Stimulated activated CD4-positive, alpha-beta T cell treated with anti-CD3 and anti-CD28 coated beads, Interleukin-4, amount 100 ng/mL, for 4 hours (primary cell): ENCODE data around the gene EVPL.
"Not testable (repeated sequence)": the region's sequence is repeated elsewhere in the genome, so short reads cannot be mapped to it uniquely, and the experiment has no call there.

Source experiments
- DNase-seq, 2 experiments: peaks; one replicate each; pipeline ENCODE4 v3.0.0-alpha.2; 2020

Gene EVPL

DNA sequence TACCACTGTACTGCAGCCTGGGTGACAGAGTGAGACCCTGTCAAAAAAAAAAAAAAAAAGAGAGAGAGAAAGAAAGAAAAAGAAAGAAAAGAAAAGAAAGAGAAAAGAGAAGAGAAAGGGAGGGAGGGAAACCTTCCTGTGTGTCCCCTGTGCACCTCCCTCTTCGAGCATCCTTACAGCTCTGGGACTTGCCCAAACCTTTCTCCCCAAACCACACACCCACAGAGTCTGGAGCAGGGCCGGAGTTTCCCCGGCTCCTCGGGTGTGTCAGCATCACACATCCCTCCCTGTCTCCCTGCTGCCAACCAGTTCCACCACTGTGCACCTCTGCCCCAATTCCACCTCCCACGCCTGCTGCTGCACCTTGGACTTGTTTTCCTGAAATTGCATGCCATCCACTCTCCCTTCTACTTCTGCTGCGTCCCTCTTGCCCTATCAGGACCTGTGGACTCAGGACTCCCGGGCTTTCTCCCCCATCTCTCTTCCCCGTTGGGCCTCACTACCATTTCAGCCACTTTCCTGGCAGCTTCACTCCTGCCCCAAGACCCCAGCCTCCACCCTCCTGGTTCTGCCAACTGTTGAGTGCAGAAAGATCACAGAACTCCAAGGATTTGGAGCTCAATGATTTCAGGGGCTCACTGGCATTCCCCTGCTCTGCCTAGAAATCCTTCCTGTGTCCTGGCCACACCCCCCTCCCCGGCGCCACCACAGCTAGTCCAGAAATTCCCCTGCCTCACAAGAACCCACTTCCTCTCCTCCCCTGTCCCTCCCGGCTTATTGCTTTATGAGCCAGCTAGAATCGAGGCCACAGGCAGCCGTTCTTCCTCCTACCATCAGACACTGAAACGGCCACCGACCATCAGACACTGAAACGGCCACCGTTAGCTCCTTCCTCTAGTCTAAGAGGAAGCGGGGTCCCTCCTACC, 30.2 kb downstream of the EVPL start:
- peak; percentile 11 to 33 for DNase-seq

DNA sequence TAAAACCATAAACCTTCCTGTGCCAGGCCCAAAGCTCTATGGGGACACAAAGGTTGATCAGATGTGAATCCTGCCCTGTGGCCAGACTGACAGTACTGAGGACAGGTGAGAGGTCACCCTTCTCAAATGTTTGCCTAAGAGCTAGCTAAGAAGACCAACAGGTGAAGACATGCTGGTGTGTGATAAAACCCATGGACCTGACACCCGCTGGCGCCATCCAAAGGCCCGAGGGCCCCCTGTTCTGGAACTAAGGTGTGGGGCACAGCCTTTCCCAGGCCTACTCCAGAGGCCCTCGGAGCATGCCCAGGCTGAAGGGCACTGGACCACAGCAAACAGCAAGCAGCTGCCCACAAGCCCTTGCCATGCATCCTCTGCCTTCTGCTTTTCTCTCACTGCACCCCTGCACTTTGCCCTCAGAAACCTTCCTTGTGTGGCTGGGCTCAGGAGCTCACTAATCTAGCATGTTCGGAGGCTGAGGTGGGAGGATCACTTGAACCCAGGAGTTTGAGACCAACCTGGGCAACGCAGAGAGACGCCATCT, 31.7 kb downstream of the EVPL start:
- DNase-seq: no peak

DNA sequence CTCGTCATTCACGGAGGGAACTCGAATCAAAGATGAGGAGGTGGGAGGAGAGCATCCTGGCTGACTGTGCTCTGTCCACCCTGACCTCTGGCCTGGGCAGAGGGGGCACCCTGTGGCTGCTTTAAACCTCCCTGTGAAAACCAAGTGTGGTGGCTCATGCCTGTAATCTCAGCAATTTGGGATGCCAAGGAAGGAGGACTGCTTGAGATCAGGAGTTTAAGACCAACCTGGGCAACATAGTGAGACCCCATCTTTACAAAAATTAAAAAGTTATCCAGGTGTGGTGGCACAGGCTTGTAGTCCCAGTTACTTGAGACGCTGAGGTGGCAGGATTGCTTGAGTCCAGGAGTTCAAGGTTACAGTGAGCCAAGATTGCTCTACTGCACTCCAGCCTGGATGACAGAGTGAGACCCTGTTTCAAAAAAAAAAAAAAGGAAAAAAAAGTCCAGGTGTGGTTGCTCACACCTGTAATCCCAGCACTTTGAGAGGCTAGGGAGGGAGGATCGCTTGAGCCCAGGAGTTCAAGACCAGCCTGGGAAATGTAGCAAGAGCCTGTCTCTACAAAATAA, 32.2 kb downstream of the EVPL start:
- DNase-seq: no peak

DNA sequence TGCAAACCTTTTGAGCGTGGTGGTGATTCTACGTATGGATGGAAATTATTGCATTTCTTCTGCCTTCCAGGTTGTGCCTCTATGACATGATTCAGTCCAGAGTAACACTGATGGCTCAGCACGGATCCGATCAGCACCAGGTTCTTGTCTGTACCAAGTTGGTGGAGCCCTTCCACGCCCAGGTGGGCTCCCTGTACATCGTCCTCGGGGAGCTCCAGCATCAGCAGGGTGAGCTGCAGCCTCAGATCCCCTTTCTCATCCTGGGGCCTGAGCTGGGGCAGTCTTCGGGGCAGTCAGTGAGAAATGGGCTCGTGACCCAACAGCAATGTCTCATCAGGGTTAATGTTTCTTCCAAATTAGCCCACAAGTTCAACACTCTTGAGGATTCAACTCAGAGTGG, 35.7 kb downstream of the EVPL start:
- DNase-seq: no peak

DNA sequence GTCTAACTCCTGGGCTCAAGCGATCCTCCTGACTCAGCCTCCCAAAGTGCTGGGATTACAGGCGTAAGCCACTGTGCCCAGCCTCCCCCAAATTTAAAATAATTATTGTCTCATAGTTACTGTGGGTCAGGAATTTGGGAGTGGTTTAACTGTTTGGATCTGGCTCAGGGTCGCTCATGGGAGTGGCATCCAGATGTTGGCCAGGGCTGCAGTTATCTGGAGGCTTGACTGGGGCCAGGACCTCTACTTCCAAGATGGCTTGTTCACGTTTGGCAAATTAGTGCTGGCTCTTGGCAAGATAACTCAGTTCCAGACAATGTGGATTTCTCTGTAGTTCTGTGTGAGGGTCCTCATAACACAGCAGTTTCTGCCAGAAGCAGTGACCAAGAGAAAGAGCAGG, 40.1 kb downstream of the EVPL start:
- no peak for DNase-seq

DNA sequence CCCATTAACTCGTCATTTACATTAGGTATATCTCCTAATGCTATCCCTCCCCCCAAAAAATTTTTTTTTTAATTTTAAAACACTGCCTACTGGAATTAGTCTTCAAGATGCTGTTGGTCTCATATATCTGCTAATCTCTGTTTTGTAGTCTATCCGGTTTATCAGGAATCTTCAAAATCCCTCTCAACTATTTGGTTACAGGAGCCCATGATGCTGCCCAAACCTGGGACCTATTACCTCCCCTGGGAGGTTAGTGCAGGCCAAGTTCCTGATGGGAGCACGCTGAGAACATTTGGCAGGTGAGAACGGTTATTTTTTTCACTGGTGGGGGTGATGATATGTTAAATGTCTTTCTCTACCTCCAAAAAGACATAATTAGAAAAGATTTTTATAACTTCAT, 41.1 kb downstream of the EVPL start:
- DNase-seq: no peak

DNA sequence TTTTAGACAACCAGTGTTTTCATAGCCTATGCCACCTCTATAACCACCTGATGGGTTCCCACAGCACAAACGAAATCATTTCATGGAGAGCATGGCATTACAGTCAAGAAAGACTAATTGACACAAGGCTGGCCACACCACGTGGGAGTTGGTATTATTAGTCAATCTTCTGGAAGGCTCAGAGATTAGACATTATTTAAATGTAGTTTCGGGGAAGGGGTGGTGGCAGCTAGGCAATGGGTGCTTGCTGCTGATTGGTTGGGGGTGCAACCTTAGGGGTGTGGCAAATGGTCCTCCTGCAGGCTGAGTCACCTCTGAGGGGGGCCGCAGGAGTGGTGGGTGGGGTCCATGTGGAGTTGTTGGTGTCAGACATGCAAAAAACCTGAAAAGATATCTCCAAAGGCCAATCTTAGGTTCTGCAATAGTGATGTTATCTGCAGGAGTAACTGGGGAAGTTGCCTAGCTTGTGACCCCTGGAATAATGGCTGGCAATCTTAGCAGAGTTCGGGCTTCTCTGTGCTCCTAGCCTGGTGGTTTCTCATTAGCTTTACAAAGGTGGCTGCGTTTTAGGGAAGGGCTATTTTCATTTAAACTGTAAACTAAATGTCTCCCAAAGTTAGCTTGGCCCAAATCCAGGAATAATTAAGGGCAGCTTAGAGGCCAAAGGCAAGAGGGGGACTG, 43.5 kb downstream of the EVPL start:
- DNase-seq: no peak

DNA sequence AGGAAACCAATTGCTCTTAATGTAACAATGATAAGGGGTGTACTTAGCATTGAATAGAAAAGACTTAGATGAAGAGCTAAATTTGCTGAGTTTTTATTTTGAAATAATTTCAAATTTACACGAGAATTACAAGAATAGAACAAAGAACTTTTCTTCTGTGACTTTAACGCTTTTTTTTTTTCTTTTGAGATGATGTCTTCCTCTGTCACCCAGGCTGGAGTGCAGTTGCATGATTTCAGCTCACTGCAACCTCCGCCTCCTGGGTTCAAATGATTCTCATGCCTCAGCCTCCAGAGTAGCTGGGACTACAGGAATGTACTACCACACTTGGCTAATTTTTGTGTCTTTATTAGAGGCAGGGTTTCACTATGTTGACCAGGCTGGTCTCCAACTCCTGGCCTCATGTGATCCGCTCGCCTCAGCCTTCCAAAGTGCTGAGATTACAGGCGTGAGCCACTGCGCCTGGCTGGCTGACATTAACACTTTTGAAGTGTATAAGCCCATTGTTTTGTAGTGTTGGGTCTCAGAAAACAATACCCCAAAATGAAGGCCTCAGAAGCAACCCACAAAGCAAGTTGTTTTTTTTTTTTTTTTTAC, 46.0 kb downstream of the EVPL start:
- DNase-seq: no peak

DNA sequence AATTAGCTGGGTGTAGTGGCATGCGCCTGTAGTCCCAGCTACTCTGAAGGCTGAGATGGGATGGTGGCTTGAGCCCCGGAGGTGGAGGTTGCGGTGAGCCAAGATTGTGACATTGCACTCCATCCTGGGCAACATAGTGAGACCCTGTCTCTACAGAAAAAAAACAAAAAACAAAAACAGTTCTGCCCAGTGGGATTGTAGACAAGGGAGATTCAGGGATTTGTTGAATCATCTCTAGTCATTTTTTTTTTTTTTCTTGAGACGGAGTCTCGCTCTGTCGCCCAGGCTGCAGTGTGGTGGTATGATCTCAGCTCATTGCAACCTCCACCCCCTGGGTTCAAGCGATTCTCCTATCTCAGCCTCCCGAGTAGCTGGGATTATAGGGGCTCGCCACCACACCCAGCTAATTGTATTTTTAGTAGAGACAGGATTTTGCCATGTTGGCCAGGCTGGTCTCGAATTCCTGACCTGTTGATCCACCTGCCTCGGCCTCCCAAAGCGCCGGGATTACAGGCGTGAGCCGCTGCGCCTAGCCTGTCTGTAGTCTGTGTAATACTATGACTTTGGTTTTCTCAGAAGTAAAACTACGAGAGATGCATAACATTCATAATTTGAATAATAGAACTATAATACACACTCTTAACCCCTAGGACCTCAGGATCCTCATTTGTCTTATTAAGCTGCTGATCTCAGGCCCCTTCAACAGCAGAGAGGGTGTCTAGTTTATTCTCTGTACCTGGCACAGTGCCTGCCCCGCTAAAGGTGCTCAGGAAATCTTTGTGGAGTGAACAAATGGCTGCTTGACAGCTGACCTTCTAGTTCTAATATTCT, 46.7 kb downstream of the EVPL start:
- no peak for DNase-seq

DNA sequence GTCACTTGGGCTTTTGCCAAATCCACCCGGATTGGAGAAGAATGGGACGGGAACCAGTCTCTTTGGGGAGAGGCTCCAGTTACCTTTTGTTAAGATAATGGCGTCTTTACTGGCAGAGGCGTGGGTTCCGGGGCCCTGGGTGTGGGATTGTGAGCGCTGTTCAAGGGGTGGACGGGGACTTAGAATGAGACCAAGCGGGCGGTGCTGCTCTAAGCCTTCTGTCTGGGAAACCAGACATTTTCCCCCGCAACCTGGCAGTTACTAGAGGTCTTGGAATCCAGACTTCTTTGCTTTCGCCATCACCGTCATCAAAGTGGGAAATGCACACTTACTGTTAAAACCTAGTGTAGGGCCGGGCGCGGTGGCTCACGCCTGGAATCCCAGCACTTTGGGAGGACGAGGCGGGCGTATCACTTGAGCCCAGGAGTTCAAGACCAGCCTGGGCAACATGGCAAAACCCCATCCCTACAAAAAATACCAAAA, 47.4 kb downstream of the EVPL start:
- DNase-seq: no peak

GRCh38 chr17:75978938-75979704, 48.0 kb downstream of the EVPL start, which contains the start of the genes ACOX1 and TEN1:
ACOX1 (minus strand) TSS chr17:75979166; CDS start chr17:75979073, 93 bp downstream.
TEN1 (plus strand) TSS chr17:75979240; CDS start chr17:75986193, 6,953 bp downstream.
- DNase-seq: peak; percentile 91 to 94

DNA sequence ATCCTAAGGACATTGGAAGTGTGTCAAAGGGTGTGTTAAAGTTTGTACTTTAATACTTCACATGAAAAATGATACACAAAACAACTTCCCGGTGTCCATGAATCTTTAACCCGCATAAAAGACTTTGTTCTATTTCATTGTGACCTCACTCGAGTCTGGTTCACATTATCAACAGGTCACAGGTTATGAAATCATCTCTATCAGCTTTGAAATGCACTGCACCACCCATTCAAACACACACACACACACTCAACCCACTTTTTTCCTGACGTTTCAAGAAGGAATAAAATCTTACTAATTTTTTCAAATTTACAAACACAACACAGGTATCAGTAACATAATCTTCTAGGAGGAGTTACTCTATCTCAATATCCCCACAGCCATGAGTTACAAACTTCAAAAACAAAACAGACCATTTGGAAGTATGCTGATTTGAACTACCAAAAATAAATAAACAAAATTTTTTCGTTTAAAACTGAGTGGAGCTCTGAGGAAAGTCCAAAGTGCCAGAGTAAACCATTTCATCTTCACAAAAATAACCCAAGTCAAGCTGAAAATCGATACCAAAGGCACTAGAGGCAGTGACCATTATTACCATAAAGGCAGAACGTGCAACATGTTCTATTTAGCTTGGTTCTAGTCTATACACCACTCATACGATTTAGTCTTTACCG, 50.8 kb downstream of the EVPL start:
- no peak for DNase-seq

- no peak for DNase-seq
Measured at GRCh38 chr17:75975757-75976174, 51.3 kb downstream of the EVPL start.

- DNase-seq: not testable (repeated sequence)
Measured at GRCh38 chr17:75975187-75975586, 51.9 kb downstream of the EVPL start.

- DNase-seq: no peak
Measured at GRCh38 chr17:75970626-75971025, 56.5 kb downstream of the EVPL start.

DNA sequence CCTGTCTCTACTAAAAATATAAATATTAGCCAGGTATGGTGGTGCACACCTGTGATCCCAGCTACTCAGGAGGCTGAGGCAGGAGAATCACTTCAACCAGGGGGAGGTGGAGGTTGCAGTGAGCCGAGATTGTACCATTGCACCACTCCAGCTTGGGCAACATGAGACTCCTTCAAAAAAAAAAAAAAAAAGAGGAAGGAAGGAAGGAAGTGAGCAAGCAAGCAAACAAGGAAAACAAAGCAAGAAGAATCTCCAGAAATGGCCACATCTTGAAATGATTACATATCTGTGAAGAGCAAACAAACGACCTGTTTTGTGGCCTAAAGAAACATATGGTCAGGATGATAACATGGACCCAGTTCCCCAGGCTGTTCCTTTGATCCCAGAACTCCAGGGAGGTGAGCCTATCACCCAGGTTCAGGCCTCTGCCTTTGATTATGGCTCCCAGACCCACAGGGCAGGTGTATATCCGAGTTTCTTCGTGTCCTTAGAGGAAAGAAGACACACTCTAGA, 57.0 kb downstream of the EVPL start:
- DNase-seq: no peak

DNA sequence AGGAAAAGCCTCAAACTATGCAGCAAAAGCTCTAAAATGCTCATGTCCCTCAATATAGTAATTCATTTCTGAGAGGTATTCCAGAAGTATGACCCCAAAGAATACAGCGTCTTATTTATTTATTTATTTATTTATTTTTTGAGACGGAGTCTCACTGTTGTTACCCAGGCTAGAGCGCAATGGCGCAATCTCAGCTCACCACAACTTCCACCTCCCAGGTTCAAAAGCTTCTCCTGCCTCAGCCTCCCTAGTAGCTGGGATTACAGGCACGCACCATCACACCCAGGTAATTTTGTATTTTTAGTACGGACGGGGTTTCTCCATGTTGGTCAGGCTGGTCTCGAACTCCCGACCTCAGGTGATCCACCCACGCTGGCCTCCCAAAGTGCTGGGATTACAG, 58.1 kb downstream of the EVPL start:
- DNase-seq: not testable (repeated sequence)

DNA sequence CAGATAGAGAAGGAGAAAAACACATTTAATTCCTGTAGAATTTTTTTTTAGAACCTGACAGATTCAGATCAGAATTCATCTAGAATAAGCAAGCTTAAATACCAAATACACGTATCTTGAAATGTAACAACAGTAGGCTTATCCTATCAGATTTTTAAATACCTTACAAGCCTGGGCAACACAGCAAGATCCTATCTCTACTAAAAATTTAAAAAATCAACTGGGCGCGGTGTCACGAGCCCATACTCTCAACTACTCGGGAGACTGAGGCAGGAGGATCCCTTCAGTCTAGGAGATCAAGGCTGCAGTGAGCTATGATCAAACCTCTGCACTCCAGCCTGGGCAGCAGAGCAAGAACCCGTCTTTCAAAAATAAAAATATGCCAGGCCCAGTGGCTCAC, 61.6 kb downstream of the EVPL start:
- no peak for DNase-seq

GRCh38 chr17:75959839-75960511, 67.1 kb downstream of the EVPL start:
- no peak for DNase-seq
